ENCODE measurements around the gene ZBTB20.

DNA sequence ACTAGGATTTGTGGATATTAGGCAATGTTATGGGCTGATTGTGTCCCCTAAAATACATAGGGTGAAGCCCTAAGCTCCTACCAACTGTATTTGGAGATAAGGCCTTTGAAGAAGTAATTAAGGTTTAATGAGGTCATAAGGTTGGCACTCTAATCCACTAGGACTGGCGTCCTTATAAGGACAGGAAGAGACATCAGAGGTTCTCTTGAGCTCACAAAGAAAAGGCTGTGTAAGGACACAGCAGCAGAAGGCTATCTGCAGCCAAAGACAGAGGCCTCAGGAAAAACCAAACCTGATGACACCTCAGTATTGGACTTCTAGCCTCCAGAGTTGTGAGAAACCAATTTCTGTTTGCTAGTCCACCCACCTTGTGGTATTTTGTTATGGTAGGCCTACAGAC is 416.7 kb downstream of the ZBTB20 start:
- TF ChIP-seq POLR2A (IDR thresholded peaks at IDR 0.05): no peak
- no peak for TF ChIP-seq CTCF (IDR thresholded peaks at IDR 0.05)

All from stomach (tissue), 4 donors.